Astrocyte of the spinal cord (primary cell): ENCODE data around the gene AGPAT4.

Experiments
- DNase-seq: peaks from one replicate; pipeline ENCODE4 v3.0.0; 2011; ENCODE audit warnings: low read depth, low spot score
- H3K4me3 ChIP-seq: 2 replicates; pipeline ENCODE4 v1.5.1; 2011; ENCODE audit warnings: low read depth, mild to moderate bottlenecking, low read length, moderate library complexity
- in situ Hi-C: cut with HindIII; loops from 2 replicates; pipeline ENCODE4 v1.10.0; 2017; ENCODE audit warnings: low sequenced_read_pairs
- TF ChIP-seq, protein P1 (sequence below): IDR thresholded peaks from 2 replicates; pipeline ENCODE4 v1.5.1; 2012; ENCODE audit warnings: low read depth, mild to moderate bottlenecking, low read length, inconsistent platforms

The AGPAT4 gene

DNA sequence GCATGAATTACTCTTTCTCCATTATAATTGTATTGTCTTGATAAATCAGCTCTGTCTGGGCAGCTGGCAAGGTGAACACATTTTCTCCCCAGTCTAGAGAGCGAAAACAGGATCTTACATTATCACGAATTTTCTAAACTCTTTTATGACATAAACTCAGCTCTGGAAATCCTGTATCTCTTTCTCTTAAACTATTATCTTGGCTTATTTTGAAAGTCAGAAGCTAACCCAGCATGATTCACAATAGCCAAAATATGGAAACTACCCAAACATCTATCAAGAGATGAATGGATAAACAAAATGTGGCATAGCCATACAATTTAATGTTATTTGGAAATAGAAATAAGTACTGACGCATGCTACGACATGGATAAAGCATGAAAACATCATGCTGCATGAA is 25.9 kb upstream of the AGPAT4 start:
- TF ChIP-seq, protein P1, sequence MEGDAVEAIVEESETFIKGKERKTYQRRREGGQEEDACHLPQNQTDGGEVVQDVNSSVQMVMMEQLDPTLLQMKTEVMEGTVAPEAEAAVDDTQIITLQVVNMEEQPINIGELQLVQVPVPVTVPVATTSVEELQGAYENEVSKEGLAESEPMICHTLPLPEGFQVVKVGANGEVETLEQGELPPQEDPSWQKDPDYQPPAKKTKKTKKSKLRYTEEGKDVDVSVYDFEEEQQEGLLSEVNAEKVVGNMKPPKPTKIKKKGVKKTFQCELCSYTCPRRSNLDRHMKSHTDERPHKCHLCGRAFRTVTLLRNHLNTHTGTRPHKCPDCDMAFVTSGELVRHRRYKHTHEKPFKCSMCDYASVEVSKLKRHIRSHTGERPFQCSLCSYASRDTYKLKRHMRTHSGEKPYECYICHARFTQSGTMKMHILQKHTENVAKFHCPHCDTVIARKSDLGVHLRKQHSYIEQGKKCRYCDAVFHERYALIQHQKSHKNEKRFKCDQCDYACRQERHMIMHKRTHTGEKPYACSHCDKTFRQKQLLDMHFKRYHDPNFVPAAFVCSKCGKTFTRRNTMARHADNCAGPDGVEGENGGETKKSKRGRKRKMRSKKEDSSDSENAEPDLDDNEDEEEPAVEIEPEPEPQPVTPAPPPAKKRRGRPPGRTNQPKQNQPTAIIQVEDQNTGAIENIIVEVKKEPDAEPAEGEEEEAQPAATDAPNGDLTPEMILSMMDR, result no peak
- no peak overlapping the region for H3K4me3 ChIP-seq
- DNase-seq, result no peak
- in situ Hi-C loops, result no loop called here

DNA sequence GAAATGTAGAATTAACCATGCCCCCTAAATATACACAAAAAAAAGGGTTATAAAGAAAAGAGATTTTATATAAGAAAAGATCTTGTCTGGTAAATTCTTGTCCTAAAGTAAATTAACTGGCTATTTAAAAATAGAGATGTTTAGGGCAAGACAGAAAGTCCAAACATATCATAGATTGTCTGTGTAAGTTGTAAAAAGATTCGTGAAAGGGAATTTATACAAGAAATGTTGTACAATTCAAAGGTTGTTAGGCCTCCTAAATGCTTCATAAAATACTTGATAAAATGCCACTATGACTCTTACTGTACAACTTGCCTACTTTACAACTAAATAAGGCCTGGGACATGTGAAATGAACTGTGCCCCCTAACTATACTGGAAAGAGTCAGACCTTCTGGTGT is 21.9 kb upstream of the AGPAT4 start:
- TF ChIP-seq, protein P1, result no peak
- H3K4me3 ChIP-seq, result no peak overlapping the region
- in situ Hi-C loops, result no loop called here
- no peak for DNase-seq

DNA sequence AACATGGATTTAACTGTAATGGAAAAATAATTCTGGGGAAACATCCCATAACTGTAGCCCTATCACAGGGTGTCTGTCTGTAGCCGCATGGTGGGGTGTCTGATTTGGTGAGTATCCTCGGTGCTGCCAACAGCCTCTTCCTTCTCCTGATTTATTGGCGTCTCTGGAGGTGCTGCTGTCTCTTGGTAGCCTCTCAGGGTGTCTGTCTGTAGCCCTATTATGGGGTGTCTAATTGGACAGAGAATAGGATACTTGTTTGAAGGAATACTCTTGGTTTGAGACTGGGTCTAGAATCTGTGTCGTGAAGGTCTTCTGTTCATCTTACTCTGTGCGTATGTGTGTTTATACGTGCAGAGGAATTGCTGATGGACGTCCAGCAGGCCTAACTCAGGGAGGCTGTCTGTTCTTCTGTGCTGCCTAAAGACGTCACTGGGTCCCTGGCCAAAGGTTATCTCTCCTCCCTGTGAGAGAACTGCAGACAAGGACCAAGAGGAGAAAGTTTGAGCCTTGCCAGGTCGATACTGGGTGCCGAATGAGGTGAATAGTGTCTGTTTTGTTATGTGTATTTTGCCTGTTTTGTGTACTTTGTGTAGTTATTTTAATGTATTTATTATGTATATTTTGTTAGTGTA is 18.9 kb upstream of the AGPAT4 start:
- no peak for DNase-seq
- in situ Hi-C loops, result no loop called here
- H3K4me3 ChIP-seq, result no peak overlapping the region
- TF ChIP-seq, protein P1, result no peak

DNA sequence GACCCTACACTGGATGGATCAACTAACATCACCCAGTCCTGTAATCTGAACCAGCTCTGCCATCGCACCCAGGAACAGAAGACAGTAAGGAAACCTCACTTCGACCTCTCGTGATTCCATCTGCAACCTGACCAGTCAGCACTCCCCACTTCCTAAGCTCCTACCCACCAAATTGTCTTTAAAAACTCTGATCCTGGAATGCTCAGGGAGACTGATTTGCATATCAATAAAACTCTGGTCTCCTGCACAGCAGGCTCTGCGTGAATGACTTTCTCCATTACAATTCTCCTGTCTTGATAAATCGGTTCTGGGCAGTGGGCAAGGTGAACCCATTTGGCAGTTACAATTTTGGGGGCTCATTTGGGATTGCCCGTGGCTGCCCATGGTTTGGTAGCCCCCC is 18.3 kb upstream of the AGPAT4 start:
- in situ Hi-C loops, result no loop called here
- DNase-seq, result no peak
- TF ChIP-seq, protein P1, result no peak
- H3K4me3 ChIP-seq, result no peak overlapping the region

DNA sequence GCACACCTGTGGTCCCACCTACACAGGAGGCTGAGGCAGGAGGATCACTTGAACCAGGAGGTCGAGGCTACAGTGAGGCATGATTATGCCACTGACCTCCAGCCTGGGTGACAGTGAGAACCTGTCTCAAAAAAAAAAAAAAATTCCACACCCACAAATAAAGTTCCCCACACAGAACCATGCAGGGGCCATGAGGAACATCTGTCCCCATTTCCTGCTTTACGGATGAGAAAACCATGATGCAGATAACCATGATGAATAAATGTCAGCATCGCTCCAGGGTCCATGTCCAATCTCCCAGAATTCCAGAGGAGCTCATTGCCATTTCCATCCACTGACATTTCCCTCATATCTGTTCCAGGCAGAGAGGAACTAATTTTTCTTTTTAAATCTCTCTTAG is 16.9 kb upstream of the AGPAT4 start:
- TF ChIP-seq, protein P1, result no peak
- in situ Hi-C loops, result no loop called here
- no peak overlapping the region for H3K4me3 ChIP-seq
- DNase-seq, result no peak

DNA sequence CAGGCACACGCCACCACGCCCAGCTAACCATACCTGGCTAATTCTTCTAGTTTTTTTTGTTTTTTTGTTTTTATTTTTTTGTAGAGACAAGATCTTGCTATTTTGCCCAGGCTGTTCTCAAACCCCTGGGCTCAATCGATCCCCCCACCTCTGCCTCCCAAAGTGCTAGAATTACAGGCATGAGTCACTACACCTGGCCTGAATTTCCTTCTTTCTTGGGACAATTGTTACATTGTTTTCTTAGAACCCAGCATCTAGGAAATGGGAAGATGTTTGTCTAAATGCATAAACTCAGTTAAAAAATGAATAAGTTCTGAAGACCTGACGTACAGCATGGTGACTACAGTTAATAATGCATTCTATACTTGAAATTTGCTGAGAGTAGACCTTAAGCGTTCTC is 10.8 kb upstream of the AGPAT4 start:
- no peak for DNase-seq
- no peak overlapping the region for H3K4me3 ChIP-seq
- TF ChIP-seq, protein P1, result no peak
- in situ Hi-C loops, result no loop called here

DNA sequence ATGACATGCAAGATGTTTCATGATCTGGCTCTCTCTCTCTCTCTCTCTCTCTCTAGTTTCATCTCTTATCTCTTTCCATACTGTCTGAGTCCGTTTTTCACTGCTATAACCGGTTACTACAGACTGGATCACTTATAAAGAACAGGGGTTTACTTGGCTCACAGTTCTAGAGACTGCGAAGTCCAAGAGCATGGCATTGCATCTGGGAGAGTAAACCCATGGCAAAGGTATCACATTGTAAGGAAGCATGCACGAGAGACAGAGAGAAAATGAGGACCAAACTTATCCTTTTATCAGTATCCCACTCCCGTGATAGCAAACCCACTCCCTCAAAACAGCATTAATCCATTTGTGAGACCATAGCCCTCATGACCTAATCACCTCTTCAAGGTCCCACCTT is 7.2 kb upstream of the AGPAT4 start:
- H3K4me3 ChIP-seq, result no peak overlapping the region
- TF ChIP-seq, protein P1, result no peak
- in situ Hi-C loops, result no loop called here
- DNase-seq, result no peak
